GM23338 (cell line): ENCODE data around the gene MAPK7. TPM values are rescaled to one million over a fixed set of nuclear protein-coding genes. Genes with fewer than 3 reads are reported as not detected.

Source experiments
- ATAC-seq: fragments of 200-7000 bp; cut with Tn5 transposase; 3 replicates; pipeline ENCODE4 v1.9.1; 2020
- DNase-seq: peaks from one replicate; pipeline ENCODE4 v3.0.0-alpha.2; 2015; ENCODE audit warnings: low spot score
- H2AFZ ChIP-seq: fragments of 200-600 bp; sonication (generic); 2 replicates; pipeline ENCODE4 v1.8.0; 2016; ENCODE audit warnings: antibody characterized with exemption, mild to moderate bottlenecking, moderate library complexity
- H3F3A ChIP-seq: fragments of 200-600 bp; sonication (generic); replicated peaks from 2 replicates; pipeline ENCODE4 v1.8.0; 2017; ENCODE audit warnings: antibody characterized with exemption, mixed run types, low read depth
- H3K27ac ChIP-seq: fragments of 200-600 bp; sonication (generic); 2 replicates; pipeline ENCODE4 v1.6.1; 2016; ENCODE audit warnings: low read depth
- H3K27me3 ChIP-seq: fragments of 200-600 bp; sonication (generic); 2 replicates; pipeline ENCODE4 v1.8.0; 2016; ENCODE audit warnings: mild to moderate bottlenecking, mixed run types, moderate library complexity; ENCODE audit not compliant: insufficient read depth
- H3K36me3 ChIP-seq: fragments of 200-600 bp; sonication (generic); 2 replicates; pipeline ENCODE4 v1.8.0; 2016; ENCODE audit warnings: mild to moderate bottlenecking; ENCODE audit not compliant: insufficient read depth
- H3K4me1 ChIP-seq: fragments of 200-600 bp; sonication (generic); 2 replicates; pipeline ENCODE4 v1.8.0; 2016; ENCODE audit warnings: mild to moderate bottlenecking, moderate library complexity; ENCODE audit not compliant: insufficient read depth
- H3K4me2 ChIP-seq: fragments of 200-600 bp; sonication (generic); 2 replicates; pipeline ENCODE4 v1.7.1; 2017; ENCODE audit warnings: mixed run types
- H3K4me3 ChIP-seq: fragments of 200-600 bp; sonication (generic); 2 replicates; pipeline ENCODE4 v1.6.1; 2016; ENCODE audit warnings: mixed run types
- H3K79me2 ChIP-seq: fragments of 200-600 bp; sonication (generic); replicated peaks from 2 replicates; pipeline ENCODE4 v1.8.0; 2017; ENCODE audit warnings: mild to moderate bottlenecking; ENCODE audit not compliant: insufficient read depth
- H3K9me2 ChIP-seq: fragments of 200-600 bp; sonication (generic); 2 replicates; pipeline ENCODE4 v1.8.0; 2017; ENCODE audit not compliant: insufficient read depth
- H4K20me1 ChIP-seq: fragments of 200-600 bp; sonication (generic); replicated peaks from 2 replicates; pipeline ENCODE4 v1.8.0; 2017; ENCODE audit warnings: mild to moderate bottlenecking; ENCODE audit not compliant: insufficient read depth
- H3K27ac Mint-ChIP-seq: 2 replicates; pipeline ENCODE4 v1.8.0; 2020; ENCODE audit warnings: inconsistent platforms, mild to moderate bottlenecking, moderate library complexity, mixed read lengths
- H3K27me3 Mint-ChIP-seq: 3 replicates; pipeline ENCODE4 v1.8.0; 2022; ENCODE audit warnings: low read depth, mild to moderate bottlenecking, moderate library complexity, mixed read lengths, inconsistent platforms; ENCODE audit not compliant: insufficient read depth, poor library complexity
- H3K36me3 Mint-ChIP-seq: 3 replicates; pipeline ENCODE4 v1.8.0; 2021; ENCODE audit warnings: low read depth, mild to moderate bottlenecking, inconsistent platforms, moderate library complexity, mixed read lengths
- H3K4me1 Mint-ChIP-seq: 3 replicates; pipeline ENCODE4 v1.8.0; 2020; ENCODE audit warnings: mild to moderate bottlenecking, inconsistent platforms, mixed read lengths
- H3K4me3 Mint-ChIP-seq: 3 replicates; pipeline ENCODE4 v1.8.0; 2021; ENCODE audit warnings: moderate library complexity, mild to moderate bottlenecking, inconsistent platforms, mixed read lengths
- H3K9me3 Mint-ChIP-seq: 3 replicates; pipeline ENCODE4 v1.8.0; 2020; ENCODE audit warnings: moderate library complexity, mild to moderate bottlenecking, inconsistent platforms, mixed read lengths
- CREB1 ChIP-seq: fragments of 250-450 bp; sonication (Bioruptor Pico); IDR thresholded peaks from 2 replicates; pipeline ENCODE4 v1.5.0; 2020; ENCODE audit warnings: low read depth, mild to moderate bottlenecking, moderate library complexity
- CTCF ChIP-seq, 2 experiments: fragments of 200-600 bp in 1 of 2; sonication (generic) in 1 of 2; conservative IDR thresholded peaks; 2 replicates each; pipeline versions ENCODE4 v1.5.1 to v1.6.1; 2016 to 2017; ENCODE audit warnings: antibody characterized with exemption in 2 of 2, low read depth in 2 of 2, mild to moderate bottlenecking in 2 of 2, moderate library complexity in 1 of 2
- ETS1 ChIP-seq: IDR thresholded peaks from 2 replicates; pipeline ENCODE4 v1.6.1; 2016; ENCODE audit warnings: antibody characterized with exemption
- EZH2 ChIP-seq: fragments of 200-600 bp; sonication (generic); IDR thresholded peaks from one replicate; pipeline ENCODE4 v1.8.0; 2017; ENCODE audit warnings: antibody characterized with exemption, mild to moderate bottlenecking, low read depth; ENCODE audit not compliant: unreplicated experiment
- EZH2phosphoT487 ChIP-seq: fragments of 200-600 bp; sonication (generic); IDR thresholded peaks from one replicate; pipeline ENCODE4 v1.8.1; 2018; ENCODE audit warnings: antibody characterized with exemption; ENCODE audit not compliant: unreplicated experiment
- JUNB ChIP-seq: IDR thresholded peaks from one replicate; pipeline ENCODE4 v1.6.1; 2016; ENCODE audit warnings: antibody characterized with exemption; ENCODE audit not compliant: unreplicated experiment
- NANOG ChIP-seq: IDR thresholded peaks from 2 replicates; pipeline ENCODE4 v1.6.1; 2016; ENCODE audit warnings: antibody characterized with exemption, borderline replicate concordance
- POLR2AphosphoS5 ChIP-seq: IDR thresholded peaks from 2 replicates; pipeline ENCODE4 v1.6.1; 2016; ENCODE audit warnings: antibody characterized with exemption, low read depth
- REST ChIP-seq: IDR thresholded peaks from one replicate; pipeline ENCODE4 v1.6.1; 2018; ENCODE audit warnings: antibody characterized with exemption; ENCODE audit not compliant: unreplicated experiment
- STAT1 ChIP-seq: IDR thresholded peaks from one replicate; pipeline ENCODE4 v1.6.1; 2016; ENCODE audit warnings: antibody characterized with exemption; ENCODE audit not compliant: unreplicated experiment
- ZNF114 ChIP-seq: fragments of 250-450 bp; sonication (Bioruptor Pico); IDR thresholded peaks from 2 replicates; pipeline ENCODE4 v1.5.0; 2020; ENCODE audit warnings: mild to moderate bottlenecking, moderate library complexity
- ZNF331 ChIP-seq: fragments of 250-450 bp; sonication (Bioruptor Pico); IDR thresholded peaks from 2 replicates; pipeline ENCODE4 v1.5.0; 2020; ENCODE audit warnings: low read depth, mild to moderate bottlenecking, moderate library complexity
- ZNF462 ChIP-seq: fragments of 250-450 bp; sonication (Bioruptor Pico); IDR thresholded peaks from 2 replicates; pipeline ENCODE4 v1.5.0; 2020; ENCODE audit warnings: mild to moderate bottlenecking, moderate library complexity
- polyA plus RNA-seq: library from polyadenylated mRNA; unstranded; fragments of >200 nt; fragmentation: Nextera tagmentation; extraction: Ambion mirVana; gene quantifications from 2 replicates; pipeline ENCODE4 v1.2.1, GENCODE V29; 2016
- total RNA-seq: library from RNA; depleted of rRNA; stranded (reverse); fragments of >200 nt; shearing (Covaris generic); gene quantifications from 2 replicates; pipeline ENCODE4 v1.2.3, GENCODE V29; 2014

Gene MAPK7
- total and polyA plus RNA-seq, 2 experiments from 2014 or later, result 15.5 to 53.1 TPM

GRCh38 chr17:19364699-19365498, 13.4 kb upstream of the MAPK7 start:
- no peak overlapping the region for H3K4me3 ChIP-seq
- H2AFZ ChIP-seq, result no peak overlapping the region
- no peaks in the 10 kb centered on the region for H3K36me3 ChIP-seq
- no peaks in the 10 kb centered on the region for H3K79me2 ChIP-seq
- Mint-ChIP-seq H3K27ac (no peak overlapping the region), H3K36me3 (no peaks in the 10 kb centered on the region; the same call in 2 of the 3 replicates), H3K4me3 (no peak overlapping the region), H3K27me3 (peaks cover 6% of the 10 kb centered on the region), H3K9me3 (no peaks in the 10 kb centered on the region; the same call in 2 of the 3 replicates), H3K4me1 (peaks cover 14% of the 10 kb centered on the region)
- H3K4me2 ChIP-seq, result no peak overlapping the region
- no peak for DNase-seq
- H3F3A ChIP-seq, result no peaks in the 10 kb centered on the region
- no peaks in the 10 kb centered on the region for H4K20me1 ChIP-seq
- H3K4me1 ChIP-seq, result peaks cover 11% of the 10 kb centered on the region
- H3K9me2 ChIP-seq, result no peaks in the 10 kb centered on the region
- TF ChIP-seq ZNF114 (CRISPR knock-in tag) (no peak), REST (no peak), STAT1 (no peak), ETS1 (no peak), EZH2 (no peak), CTCF (conservative IDR thresholded peaks at IDR 0.05; ENCODE audit: low read depth in 2 of 2) (no peak), ZNF462 (CRISPR knock-in tag) (no peak), EZH2phosphoT487 (no peak), NANOG (no peak), POLR2AphosphoS5 (no peak), ZNF331 (CRISPR knock-in tag) (no peak), CREB1 (CRISPR knock-in tag) (no peak), JUNB (no peak)
- H3K27ac ChIP-seq, result no peak overlapping the region
- no peak for ATAC-seq
- no peaks in the 10 kb centered on the region for H3K27me3 ChIP-seq
